Hematopoietic multipotent progenitor cell treated with erythropoietin and hydrocortisone succinate and interleukin-3 and kit ligand, for 4 days (in vitro differentiated cells): ENCODE data around the gene ARRB1.

Experiments
- DNase-seq: peaks from one replicate; pipeline ENCODE4 v3.0.0-alpha.2; 2015

Gene ARRB1

GRCh38 chr11:75244052-75244814 is 107.2 kb downstream of the ARRB1 start:
- no peak for DNase-seq

GRCh38 chr11:75242722-75243600 is 108.5 kb downstream of the ARRB1 start:
- DNase-seq = no peak

GRCh38 chr11:75241906-75242644 is 109.4 kb downstream of the ARRB1 start:
- no peak for DNase-seq

- peak; percentile 88 for DNase-seq
These were observed 110.2 kb downstream of the ARRB1 start for GRCh38 chr11:75241036-75241905.

- DNase-seq = peak; percentile 16
These were observed 111.0 kb downstream of the ARRB1 start, which contains the start of gene TPBGL for GRCh38 chr11:75240311-75241035. TSS of gene TPBGL (plus strand) at chr11:75240774. CDS start at chr11:75241050, 276 bp downstream.

- no peak for DNase-seq
These were observed 111.8 kb downstream of the ARRB1 start for GRCh38 chr11:75239531-75240290.

- no peak for DNase-seq
These were observed 112.6 kb downstream of the ARRB1 start for GRCh38 chr11:75238595-75239440.

GRCh38 chr11:75237050-75237449 is 114.4 kb downstream of the ARRB1 start:
- no peak for DNase-seq

GRCh38 chr11:75236062-75236461 is 115.4 kb downstream of the ARRB1 start:
- DNase-seq = no peak

- peak; percentile 78 for DNase-seq
These were observed 117.7 kb downstream of the ARRB1 start for GRCh38 chr11:75233754-75234172.

- DNase-seq = no peak
These were observed 120.8 kb downstream of the ARRB1 start for GRCh38 chr11:75230621-75231020.

GRCh38 chr11:75229466-75229865 is 122.0 kb downstream of the ARRB1 start:
- DNase-seq = no peak

GRCh38 chr11:75225794-75226193 is 125.7 kb downstream of the ARRB1 start:
- no peak for DNase-seq

GRCh38 chr11:75223954-75224643 is 127.4 kb downstream of the ARRB1 start:
- no peak for DNase-seq

- DNase-seq = no peak
These were observed 131.6 kb downstream of the ARRB1 start for GRCh38 chr11:75219869-75220268.

- no peak for DNase-seq
These were observed 136.6 kb downstream of the ARRB1 start for GRCh38 chr11:75214843-75215242.

- peak; percentile 96 for DNase-seq
These were observed 137.0 kb downstream of the ARRB1 start for GRCh38 chr11:75214411-75214821.
